HG03066 (cell line): ENCODE data around the gene ITGA8.
"Not testable (repeated sequence)": the region's sequence is repeated elsewhere in the genome, so short reads cannot be mapped to it uniquely, and the experiment has no call there.

ENCODE experiments used
- ATAC-seq: cut with Tn5 transposase; IDR thresholded peaks from one replicate; pipeline ENCODE4 v1.9.1; 2021; ENCODE audit warnings: low read depth; ENCODE audit not compliant: unreplicated experiment

ITGA8 gene

GRCh38 chr10:15695852-15696251, 23.9 kb downstream of the ITGA8 start:
- no peak for ATAC-seq

GRCh38 chr10:15690031-15690430, 29.7 kb downstream of the ITGA8 start:
- no peak for ATAC-seq

GRCh38 chr10:15684768-15685167, 35.0 kb downstream of the ITGA8 start:
- no peak for ATAC-seq

GRCh38 chr10:15681076-15681475, 38.6 kb downstream of the ITGA8 start:
- no peak for ATAC-seq

GRCh38 chr10:15678851-15679250, 40.9 kb downstream of the ITGA8 start:
- no peak for ATAC-seq

- no peak for ATAC-seq
These were observed 47.3 kb downstream of the ITGA8 start for GRCh38 chr10:15672469-15672868.

DNA sequence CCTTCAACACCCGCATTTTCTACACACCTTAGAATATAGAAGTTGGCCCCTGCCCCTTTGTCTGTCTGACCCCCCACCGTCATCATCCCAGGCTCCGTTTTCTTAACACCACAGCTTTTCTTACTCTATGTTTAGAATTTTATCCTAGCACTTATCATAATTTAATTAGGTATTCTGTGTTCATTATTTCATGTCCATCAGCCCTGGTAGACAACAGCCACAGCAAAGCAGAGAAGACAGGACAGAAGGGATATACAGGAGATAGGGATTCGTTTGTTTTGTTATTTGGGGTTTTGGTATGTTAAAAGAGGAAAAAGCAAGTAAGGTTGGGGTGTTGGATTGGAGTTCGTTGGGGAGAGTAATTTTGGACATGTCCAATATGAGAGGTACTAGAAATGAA, 48.8 kb downstream of the ITGA8 start:
- no peak for ATAC-seq

GRCh38 chr10:15661574-15661973, 58.1 kb downstream of the ITGA8 start:
- no peak for ATAC-seq

GRCh38 chr10:15660990-15661389, 58.7 kb downstream of the ITGA8 start:
- ATAC-seq: no peak

GRCh38 chr10:15658069-15658702, 61.5 kb downstream of the ITGA8 start:
- ATAC-seq: no peak

- no peak for ATAC-seq
These were observed 67.0 kb downstream of the ITGA8 start for GRCh38 chr10:15652757-15653156.

- no peak for ATAC-seq
These were observed 67.6 kb downstream of the ITGA8 start for GRCh38 chr10:15652117-15652516.

- ATAC-seq: no peak
These were observed 68.5 kb downstream of the ITGA8 start for GRCh38 chr10:15651175-15651574.

DNA sequence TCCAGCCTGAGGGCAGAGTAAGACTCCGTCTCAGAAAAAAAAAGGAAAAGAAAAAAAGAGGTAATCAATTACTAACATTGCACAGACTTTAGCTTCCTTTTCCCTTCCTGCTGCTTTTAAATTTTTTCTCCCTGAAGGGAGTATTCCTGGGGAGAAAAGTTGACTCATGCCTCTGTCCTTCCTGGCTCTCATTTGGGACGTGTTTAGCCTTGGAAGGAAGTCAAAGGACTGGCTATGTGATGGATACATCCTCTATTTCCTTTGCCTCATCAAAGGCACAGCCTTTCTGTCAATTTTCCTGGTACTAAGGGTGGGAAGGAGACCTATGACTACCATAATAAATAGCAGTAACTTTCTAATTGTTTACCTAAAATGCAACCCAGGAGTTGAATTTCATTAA, 77.6 kb downstream of the ITGA8 start:
- ATAC-seq: no peak

GRCh38 chr10:15640536-15641085, 79.1 kb downstream of the ITGA8 start:
- ATAC-seq: no peak

- no peak for ATAC-seq
These were observed 83.3 kb downstream of the ITGA8 start for GRCh38 chr10:15636446-15636845.

DNA sequence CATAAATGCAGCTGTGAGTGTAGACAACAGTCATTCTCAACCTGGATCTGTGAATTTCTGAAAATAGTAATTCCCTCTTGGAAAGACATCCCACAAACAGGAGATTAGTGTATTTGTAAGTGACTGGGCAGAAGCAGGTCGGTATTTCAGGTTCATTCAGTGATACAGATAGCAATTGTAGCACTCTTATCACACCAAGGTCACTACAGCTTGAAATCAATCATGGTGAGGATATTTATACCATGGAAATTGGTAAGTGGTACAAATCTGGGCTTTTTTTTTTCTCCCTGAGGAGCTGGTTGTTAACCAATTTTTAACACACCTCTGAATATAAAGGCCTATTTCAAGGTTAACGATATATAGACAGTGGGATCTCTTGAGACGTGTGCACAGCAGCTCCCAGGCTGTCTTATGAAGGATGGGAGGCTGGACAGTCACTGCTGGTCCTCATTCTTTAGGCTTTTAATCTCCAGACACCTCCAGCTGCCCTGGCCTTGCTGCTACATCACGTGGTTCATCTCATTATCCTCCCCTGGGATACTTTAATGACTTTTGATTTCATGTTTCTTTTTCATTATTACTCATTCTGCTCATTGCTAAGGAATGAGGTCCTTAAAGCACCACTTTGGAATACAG, 87.1 kb downstream of the ITGA8 start:
- no peak for ATAC-seq

DNA sequence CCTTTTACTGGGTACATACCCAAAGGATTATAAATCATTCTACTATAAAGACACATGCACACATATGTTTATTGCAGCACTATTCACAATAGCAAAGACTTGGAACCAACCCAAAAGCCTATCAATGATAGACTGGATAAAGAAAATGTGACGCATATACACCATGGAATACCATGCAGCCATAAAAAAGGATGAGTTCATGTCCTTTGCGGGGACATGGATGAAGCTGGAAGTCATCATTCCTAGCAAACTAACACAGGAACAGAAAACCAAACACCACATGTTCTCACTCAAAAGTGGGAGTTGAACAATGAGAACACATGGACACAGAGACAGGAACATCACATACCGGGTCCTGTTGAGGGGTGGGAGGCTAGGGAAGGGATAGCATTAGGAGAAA, 88.5 kb downstream of the ITGA8 start:
- not testable (repeated sequence) for ATAC-seq

DNA sequence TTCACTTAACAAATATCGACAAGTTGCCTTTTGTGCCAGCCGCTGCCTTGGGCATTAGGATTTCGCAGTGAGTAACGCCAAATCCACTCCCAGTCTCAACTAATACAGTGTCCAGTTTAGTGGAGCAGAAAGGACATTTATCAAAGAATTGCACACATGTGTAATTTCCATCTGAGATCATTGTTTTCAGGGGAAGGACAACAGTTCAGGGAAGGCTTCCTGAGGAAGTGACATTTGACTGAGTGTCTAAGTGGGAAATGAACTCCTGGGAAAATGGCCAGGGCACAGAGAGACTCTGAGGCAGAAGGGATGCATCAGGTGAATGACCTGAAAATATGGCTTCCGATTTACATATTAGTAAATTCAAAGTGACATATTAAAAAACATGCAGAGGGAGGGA, 89.4 kb downstream of the ITGA8 start:
- no peak for ATAC-seq

DNA sequence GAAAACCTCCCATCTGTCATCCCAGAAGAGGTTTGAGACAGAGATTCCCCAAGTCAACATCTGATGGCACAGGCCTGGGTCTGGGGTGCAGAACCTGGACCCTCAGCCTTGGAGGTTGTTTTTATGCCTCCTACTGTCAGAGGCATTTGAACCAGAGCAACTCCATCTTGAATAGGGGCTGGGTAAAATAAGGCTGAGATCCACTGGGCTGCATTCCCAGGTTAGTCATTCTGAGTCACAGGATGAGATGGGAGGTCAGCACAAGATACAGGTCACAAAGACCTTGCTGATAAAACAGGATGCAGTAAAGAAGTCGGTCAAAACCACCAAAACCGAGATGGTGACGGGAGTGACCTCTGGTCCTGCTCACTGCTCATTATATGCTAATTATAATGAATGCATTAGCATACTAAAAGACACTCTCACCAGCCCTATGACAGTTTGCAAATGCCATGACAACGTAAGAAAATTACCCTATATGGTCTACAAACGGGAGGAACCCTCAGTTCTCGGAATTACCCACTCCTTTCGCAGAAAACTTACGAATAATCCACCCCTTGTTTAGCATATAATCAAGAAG, 92.0 kb downstream of the ITGA8 start:
- no peak for ATAC-seq

- ATAC-seq: no peak
These were observed 92.8 kb downstream of the ITGA8 start for GRCh38 chr10:15626937-15627336.

- no peak for ATAC-seq
These were observed 94.5 kb downstream of the ITGA8 start for GRCh38 chr10:15625261-15625660.
